Brain microvascular endothelial cell (primary cell): Measurements from ENCODE around the gene DERL3.

ENCODE experiments used
- DNase-seq: peaks from one replicate; pipeline ENCODE4 v3.0.0-alpha.2; 2020
- H3K27ac ChIP-seq: fragments of 250-450 bp; sonication (Bioruptor Pico); 2 replicates; pipeline ENCODE4 v1.5.1; 2020; ENCODE audit warnings: mild to moderate bottlenecking, moderate library complexity
- H3K27me3 ChIP-seq: fragments of 250-450 bp; sonication (Bioruptor Pico); replicated peaks from 2 replicates; pipeline ENCODE4 v1.5.1; 2020; ENCODE audit warnings: mild to moderate bottlenecking
- H3K36me3 ChIP-seq: fragments of 250-450 bp; sonication (Bioruptor Pico); replicated peaks from 2 replicates; pipeline ENCODE4 v1.5.1; 2020; ENCODE audit warnings: mild to moderate bottlenecking
- H3K4me3 ChIP-seq: 2 replicates; pipeline ENCODE4 v1.5.1; 2011; ENCODE audit warnings: low read depth, mild to moderate bottlenecking, control low read depth, low read length, moderate library complexity
- in situ Hi-C: cut with HindIII; loops from 2 replicates; pipeline ENCODE4 v1.10.0; 2017; ENCODE audit warnings: low sequenced_read_pairs, low pct_ligation_motif_present
- TF ChIP-seq, protein P1 (sequence below): IDR thresholded peaks from 2 replicates; pipeline ENCODE4 v1.5.1; 2011; ENCODE audit warnings: low read depth, mild to moderate bottlenecking, moderate library complexity, low read length, control low read depth, inconsistent platforms; ENCODE audit errors: missing control alignments

The DERL3 gene

DNA sequence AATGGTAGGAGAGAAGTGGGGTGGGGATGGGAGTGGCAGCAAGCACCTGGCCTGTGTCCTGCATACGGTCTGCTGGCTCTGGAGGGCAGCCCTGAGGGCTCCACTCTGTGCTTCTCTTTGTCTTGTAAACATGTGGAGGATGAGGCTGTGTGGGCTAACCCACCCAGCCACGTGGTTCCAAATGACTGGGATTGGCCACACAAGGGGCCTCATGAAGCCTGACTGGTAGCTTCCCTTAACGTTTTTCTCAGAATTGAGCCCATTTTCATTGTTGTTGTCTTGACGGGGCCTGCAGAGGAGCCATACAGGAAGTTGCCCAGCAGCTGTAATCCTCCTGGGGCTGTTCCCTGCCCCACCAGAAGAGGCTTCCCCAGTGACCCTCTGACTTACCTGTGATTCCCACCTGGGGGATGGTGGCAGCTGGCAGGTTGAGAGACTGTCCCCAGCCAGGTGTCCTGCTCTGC lies 18.0 kb downstream of the DERL3 start:
- H3K27me3 ChIP-seq, result no peaks in the 10 kb centered on the region
- no peak overlapping the region for H3K4me3 ChIP-seq
- no peak overlapping the region for H3K27ac ChIP-seq
- TF ChIP-seq, protein P1, sequence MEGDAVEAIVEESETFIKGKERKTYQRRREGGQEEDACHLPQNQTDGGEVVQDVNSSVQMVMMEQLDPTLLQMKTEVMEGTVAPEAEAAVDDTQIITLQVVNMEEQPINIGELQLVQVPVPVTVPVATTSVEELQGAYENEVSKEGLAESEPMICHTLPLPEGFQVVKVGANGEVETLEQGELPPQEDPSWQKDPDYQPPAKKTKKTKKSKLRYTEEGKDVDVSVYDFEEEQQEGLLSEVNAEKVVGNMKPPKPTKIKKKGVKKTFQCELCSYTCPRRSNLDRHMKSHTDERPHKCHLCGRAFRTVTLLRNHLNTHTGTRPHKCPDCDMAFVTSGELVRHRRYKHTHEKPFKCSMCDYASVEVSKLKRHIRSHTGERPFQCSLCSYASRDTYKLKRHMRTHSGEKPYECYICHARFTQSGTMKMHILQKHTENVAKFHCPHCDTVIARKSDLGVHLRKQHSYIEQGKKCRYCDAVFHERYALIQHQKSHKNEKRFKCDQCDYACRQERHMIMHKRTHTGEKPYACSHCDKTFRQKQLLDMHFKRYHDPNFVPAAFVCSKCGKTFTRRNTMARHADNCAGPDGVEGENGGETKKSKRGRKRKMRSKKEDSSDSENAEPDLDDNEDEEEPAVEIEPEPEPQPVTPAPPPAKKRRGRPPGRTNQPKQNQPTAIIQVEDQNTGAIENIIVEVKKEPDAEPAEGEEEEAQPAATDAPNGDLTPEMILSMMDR, result no peak
- peaks cover 65% of the 10 kb centered on the region for H3K36me3 ChIP-seq
- in situ Hi-C loops, result no loop called here
- DNase-seq, result no peak

DNA sequence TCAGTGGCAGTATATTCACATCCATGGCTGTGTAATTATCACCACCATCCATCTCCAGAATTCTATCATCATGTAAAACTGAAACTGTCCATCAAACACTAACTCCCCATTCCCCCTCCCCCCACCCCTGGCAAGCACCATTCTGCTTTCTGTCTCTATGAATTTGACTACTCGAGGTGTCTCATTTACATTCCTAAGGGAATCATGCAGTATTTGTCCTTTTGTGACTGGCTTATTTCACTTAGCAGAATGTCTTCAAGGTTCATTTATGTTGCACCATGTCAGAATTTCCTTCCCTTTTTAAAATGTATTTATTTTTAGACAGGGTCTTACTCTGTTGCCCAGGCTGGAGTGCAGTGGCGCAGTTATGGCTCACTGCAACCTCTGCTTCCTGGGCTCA lies 20.3 kb downstream of the DERL3 start:
- in situ Hi-C loops, result no loop called here
- DNase-seq, result no peak
- peaks cover 57% of the 10 kb centered on the region for H3K36me3 ChIP-seq
- H3K27me3 ChIP-seq, result no peaks in the 10 kb centered on the region
- no peak overlapping the region for H3K4me3 ChIP-seq
- no peak overlapping the region for H3K27ac ChIP-seq
- TF ChIP-seq, protein P1, result no peak

DNA sequence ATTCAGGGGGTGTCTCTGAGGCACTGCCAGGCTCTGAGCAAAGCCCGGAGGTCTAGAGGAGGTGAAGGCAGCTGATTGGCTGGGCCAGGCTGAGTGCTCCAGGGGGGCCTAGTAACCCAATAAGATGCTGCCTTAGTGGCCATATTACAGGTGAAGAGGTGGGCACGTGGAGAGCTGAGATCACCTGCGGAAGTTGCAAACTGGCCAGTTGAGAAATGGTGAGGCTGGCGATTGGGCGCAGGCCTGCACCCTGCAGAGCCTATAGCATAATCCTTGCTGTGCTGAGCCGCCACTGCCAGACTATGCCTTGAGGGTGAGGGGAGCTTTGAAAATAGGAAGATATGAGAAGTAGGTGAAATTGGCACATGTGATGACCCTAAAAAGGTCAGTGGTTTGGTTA lies 21.7 kb downstream of the DERL3 start:
- Histone ChIP-seq H3K27me3 (no peaks in the 10 kb centered on the region), H3K4me3 (no peak overlapping the region), H3K27ac (no peak overlapping the region), H3K36me3 (peaks cover 52% of the 10 kb centered on the region)
- in situ Hi-C loops, result no loop called here
- TF ChIP-seq, protein P1, result no peak
- no peak for DNase-seq

DNA sequence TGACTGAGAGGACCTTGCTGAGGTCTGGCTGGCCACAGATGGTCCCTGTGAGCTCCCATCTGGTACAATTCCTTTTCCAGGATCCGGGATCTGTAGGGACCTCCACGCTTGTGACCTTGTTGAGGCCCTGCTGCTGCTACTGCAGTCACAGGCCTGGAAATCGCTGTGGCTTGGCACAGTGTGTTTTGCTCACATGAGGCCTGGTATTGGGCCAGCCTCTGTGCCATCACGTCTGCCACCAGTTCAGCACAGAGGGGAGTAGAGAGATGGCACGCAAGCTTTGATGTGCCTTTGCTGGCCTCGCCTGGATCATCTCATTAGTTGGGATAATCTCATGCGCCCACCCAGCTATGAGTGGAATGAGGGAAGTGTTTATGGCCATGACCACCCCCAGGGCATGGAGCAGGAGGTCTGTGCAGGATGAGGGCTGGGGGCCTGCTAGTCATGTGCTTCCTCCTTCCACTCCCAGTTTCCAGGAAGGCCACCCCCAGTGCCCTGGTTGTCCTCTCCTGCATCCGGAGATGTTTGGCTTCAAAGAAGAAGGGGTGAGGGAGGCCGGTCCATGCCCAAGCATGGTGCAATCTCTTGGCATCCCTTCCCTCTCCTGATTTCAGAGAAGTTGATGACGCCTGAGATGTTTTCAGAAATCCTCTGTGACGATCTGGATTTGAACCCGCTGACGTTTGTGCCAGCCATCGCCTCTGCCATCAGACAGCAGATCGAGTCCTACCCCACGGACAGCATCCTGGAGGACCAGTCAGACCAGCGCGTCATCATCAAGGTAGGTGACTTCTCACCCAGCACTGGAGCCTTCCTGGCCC lies 22.4 kb downstream of the DERL3 start:
- H3K27me3 ChIP-seq, result no peaks in the 10 kb centered on the region
- H3K4me3 ChIP-seq, result no peak overlapping the region
- H3K27ac ChIP-seq, result no peak overlapping the region
- peaks cover 51% of the 10 kb centered on the region for H3K36me3 ChIP-seq
- in situ Hi-C loops, result no loop called here
- TF ChIP-seq, protein P1, result no peak
- no peak for DNase-seq

- no peak for DNase-seq
- in situ Hi-C loops, result no loop called here
- no peak overlapping the region for H3K4me3 ChIP-seq
- no peaks in the 10 kb centered on the region for H3K27me3 ChIP-seq
- TF ChIP-seq, protein P1, result no peak
- H3K36me3 ChIP-seq, result peaks cover 47% of the 10 kb centered on the region
- H3K27ac ChIP-seq, result no peak overlapping the region
Observed at GRCh38 chr22:23815541-23816155, 23.2 kb downstream of the DERL3 start.
